Activated T-cell treated with anti-CD3 and anti-CD28 coated beads for 1 hour (primary cell): ENCODE results near the gene PTPN12.
"Not testable (repeated sequence)": the region's sequence is repeated elsewhere in the genome, so short reads cannot be mapped to it uniquely, and the experiment has no call there.

Source experiments
- DNase-seq: peaks from one replicate; pipeline ENCODE4 v3.0.0-alpha.2; 2020; ENCODE audit warnings: low read depth

PTPN12 gene

DNA sequence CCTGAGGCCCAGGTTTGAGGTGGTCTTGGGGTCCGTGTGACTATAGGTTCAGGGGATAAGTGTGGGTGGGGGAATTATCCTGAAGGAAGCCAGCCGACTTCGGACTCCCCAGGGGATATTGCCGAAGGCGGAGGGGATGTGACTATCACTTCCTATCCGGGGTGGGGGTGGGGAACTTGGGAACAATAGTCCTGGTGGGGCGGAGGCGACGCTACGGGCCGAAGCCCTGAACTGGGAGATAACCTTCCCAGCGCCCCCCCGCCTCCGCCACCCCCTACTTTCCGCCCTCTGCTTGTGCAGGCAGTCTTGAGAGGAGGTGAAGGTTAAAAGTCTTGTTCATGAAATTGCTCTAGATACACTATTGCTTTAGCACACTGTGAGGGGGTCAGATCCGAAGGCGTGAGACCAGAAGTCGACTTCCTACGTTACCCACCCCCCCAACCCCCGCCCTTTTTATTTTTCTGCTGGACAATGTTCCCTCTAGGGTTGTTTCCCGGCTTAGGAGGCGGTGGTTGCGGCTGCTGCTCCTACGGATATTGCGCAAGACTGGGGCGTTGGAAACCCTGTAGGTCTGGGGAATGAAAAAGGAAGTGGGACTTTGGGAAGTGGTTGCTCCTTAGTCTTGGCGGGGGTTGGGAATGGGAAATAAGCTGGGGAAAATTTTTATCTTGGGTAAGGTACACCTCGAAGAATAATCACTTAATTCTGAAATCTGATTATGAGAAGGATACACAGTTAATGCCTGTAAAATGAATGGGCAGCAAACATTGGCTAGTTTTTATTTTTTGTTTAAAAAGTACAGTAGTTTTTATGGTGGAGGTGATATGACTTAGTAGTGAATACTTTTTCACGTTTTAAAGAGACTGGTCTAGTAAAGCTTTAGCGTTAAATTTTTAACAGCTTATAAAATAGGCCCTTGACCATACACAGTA, 1.5 kb downstream of the PTPN12 start:
- no peak for DNase-seq

DNA sequence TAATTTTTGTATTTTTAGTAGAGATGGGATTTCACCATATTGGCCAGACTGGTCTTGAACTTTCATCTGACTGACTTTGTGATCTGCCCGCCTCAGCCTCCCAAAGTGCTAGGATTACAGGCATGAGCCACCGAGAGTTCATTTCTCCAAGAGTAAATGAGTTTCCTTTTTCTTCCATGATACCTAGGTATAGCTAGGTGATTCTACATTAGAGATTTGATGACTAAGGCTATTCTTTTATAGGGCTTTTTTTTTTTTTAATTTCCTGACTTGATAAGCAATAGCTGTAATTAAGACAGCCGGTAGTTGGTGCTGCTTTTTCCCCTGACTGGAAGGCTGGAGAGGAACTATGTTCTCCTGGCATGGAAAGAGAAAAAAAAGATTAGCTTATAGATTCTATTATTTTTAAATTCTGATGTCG, 3.3 kb downstream of the PTPN12 start:
- DNase-seq, result no peak

DNA sequence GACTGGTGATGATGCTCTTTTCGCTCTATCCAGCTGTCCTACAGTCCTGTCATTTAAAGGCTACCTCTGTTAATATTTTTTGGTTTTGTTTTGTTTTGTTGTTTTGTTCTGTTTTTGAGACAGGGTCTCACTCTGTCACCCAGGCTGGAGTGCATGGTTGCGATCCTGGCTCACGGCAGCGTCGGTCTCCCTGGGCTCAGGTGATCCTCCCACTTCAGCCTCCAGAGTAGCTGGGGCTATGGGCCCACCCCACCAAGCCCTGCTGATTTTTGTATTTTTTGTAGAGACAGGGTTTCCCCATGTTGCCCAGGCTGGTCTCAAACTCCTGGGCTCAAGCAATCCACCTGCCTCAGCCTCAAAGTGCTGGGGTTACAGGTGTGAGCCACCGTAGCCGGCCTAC, 3.9 kb downstream of the PTPN12 start:
- not testable (repeated sequence) for DNase-seq

DNA sequence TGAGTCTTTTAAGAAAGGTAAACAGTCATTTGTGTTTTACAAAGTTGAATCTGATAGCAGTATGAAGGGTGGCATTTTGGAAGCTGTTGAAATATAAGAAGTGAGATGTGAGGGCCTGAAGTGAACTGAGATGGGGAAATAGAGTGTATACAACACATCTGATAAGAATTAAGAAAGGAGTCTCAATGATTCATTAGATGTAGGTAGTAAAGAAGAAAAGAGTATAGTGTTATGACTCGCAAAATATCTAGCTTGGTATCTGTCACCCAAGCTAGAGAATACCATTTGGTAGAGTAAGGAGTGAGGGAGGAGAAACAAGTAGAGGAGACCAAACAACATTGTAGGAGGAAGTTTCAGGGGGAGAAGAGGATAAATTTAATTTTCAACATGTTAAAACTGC, 5.3 kb downstream of the PTPN12 start:
- no peak for DNase-seq

DNA sequence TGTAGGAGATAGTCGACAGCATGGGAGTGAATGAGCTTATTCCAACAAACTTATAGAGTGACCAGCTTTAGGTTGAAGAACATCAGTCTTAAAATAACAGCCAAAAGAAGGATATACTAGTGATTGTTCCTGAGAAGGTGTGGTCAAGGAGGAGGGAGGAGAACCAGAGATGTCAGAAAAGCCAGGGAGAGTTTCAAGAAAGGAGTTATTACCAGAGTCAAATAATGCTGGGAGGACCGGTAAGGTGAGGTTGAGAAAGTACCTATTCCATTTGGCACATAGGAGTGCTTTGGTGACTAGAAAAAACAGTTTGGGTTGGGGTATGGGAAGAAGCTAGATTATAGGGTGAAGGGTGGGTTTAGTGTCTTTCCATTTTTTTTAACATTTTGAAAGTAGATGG, 5.8 kb downstream of the PTPN12 start:
- DNase-seq, result no peak

DNA sequence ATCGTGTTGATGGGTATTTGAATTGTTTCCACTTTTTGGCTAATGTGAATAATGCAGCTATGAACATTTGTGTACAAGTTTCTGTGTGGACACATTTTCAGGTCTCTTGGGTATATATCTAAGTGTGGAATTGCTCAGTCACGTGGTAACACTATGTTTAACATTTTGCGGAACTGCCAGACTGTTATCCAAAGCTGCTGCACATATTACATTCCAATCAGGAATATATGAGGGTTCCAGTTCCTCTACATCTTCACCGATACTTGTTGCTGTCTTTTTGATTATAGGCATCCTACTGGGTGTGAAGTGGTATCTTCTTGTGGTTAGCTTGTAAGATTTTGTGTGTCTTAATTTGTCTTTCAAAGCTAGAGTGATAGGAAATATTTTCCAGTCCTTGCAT, 6.8 kb downstream of the PTPN12 start:
- DNase-seq, result no peak

DNA sequence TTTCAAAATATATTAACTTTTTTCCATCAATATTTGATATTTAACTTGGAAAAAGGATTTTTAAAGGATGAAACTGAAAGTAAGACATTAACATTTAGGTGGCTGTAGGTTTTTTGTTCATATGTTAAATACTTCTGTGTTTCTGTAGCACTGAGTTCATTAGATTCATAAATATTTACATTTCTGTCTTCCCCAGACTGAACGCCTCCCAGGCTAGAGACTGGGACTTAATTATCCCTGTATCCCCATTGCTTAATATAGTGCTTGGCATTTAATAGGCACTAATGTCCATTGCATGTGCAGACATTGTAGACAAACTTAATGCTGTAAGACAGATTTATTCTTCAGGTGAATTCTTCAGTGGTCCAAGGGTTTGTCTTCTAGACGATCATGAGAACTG, 7.4 kb downstream of the PTPN12 start:
- DNase-seq, result no peak

DNA sequence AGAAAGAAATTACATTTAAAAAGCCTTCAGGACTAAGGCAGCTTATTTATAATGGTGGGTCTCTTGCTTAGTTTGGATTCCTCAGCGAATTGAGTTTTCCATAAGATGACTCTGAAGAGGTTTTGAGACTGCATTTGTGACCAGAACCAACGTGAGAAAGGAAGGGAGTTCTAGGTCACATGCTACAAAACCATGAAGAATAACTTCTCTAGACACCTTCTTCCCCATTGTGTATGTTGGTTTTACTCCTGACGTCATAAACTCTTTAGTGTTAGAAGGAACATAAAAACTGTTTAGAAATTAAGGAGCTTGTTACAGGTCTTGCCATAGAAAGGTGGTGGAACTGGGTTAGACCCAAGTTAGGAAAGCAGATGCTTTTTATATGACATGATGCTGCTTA, 11.1 kb downstream of the PTPN12 start:
- no peak for DNase-seq

DNA sequence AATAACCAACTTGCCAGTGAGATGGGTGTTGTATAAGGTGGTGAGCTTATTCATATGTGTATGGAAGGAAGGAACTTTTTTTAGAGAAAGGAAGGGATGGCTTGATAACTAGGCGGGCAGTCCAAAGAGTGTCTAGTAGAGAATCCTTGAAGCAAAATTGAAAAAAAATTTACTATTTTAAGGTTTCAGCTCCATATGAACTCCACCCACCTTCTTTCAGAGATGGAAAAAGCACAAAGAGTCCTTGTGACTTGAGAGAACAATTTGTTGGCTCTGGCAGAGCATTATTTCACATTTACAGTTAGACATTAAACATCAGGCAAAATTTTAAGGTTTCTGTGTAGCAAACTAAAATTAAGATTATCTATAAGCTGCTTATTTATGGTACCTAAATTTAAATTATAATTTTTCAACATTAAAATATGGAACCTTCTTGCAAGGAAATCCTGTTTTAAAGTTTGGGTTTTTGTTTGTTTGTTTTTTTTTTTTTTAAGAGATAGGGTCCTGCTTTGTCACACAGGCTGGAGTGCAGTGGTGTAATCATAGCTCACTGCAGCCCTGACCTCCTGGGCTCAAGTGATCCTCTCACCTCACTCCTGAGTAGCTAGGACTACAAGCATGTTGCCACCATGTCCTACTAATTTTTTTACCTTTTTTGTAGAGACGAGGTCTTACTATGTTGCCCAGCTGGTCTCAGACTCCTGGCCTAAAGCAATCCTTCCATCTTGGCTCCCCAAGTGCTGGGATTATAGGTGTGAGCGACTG, 12.2 kb downstream of the PTPN12 start:
- DNase-seq, result no peak

DNA sequence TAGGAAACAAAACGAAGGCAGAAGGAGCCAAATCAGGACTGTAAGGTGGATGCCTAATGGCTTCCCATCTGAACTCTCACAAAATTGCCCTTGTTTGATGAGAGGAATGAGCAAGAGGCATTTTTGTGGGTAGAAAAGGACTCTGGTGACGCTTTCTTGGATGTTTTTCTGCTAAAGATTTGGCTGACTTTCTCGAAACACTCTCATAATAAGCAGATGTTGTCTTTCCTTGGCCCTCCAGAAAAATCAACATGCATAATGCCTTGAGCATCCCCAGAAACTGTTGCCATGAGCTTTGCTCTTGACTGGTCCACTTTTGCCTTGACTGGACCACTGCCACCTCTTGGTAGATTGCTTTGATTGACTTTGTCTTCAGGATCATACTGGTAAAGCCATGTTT, 13.5 kb downstream of the PTPN12 start:
- no peak for DNase-seq

DNA sequence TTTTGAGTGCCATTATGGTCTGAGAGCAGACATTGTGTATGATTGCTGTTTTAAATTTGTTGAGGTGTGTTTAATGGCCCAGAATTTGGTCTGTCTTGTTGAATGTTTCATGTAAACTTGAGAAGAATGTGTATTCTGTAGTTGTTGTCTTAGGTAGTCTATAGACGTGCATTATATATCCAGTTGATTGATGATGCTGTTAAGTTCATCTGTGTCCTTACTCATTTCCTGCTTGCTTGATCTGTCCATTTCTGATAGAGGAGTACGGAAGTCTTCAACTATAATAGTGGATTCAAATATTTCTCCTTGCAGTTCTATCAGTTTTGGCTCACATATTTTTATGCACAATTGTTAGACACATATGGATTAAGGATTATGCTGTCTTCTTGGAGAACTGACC, 16.0 kb downstream of the PTPN12 start:
- DNase-seq, result no peak

DNA sequence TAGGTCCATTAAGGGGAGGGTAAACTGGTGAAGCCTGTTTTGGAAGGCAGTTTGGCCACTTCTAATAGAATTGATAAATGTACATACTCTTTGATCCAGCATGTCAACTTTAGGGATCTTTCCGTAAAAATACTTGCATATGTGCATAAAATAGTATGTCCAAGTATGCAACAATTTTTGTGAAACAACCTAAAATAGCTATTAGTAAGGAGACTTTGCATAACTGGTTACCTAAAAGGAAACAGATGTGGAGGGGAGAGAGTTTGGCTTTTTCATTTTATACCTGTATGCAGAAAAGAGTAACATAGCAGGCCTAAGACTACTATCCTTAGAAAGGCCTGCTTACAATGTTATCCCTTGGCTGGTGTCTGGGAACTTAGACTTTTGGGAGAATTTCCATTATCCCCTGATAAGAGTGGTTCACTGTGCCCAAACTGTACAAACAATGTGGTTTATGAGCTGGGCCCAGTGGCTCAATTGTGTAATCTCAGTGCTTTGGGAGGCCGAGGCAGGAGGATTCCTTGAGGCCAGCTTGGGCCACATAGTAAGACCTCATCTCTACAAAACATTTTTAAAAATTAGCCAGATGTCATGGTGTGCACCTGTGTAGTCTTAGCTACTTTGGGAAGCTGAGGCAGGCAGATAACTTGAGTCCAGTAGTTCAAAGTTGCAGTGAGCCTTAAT, 21.3 kb downstream of the PTPN12 start:
- no peak for DNase-seq

DNA sequence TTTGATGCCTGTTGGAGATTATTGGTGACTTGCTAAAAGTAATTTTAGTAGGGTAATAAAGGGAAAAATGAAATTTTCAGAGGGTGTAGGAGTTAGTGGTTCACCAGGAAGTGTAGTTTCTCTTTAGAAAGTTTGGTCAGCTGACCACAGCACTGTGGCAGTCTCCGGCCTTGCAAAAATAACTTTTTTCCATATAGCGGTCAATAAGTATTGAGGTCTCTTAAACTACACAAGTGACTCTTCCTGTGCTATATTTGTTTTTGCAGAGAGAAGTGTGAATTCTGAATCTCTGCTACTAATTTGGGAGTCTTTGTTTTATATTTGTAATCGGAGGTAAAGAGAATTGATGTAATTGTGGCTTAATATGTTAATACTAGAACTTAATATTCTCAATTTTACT, 24.3 kb downstream of the PTPN12 start:
- no peak for DNase-seq

DNA sequence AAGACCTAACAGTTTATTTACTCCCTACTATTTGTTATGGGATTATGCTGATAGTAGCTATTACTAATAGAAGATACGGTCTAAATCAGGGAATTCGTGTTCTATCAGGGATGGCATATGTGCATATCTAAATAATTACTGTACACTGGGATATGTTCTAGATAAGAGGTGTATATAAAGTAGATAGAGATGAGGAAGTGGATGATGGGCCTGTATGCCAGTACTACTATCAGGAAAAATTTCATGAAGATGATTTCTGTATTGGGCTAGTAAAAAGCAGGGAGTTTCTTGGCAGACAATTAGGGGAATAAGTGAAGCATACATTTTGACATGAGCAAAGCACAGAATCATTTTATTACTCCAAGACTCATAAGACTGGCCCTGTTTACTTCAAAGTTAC, 26.2 kb downstream of the PTPN12 start:
- DNase-seq, result no peak

DNA sequence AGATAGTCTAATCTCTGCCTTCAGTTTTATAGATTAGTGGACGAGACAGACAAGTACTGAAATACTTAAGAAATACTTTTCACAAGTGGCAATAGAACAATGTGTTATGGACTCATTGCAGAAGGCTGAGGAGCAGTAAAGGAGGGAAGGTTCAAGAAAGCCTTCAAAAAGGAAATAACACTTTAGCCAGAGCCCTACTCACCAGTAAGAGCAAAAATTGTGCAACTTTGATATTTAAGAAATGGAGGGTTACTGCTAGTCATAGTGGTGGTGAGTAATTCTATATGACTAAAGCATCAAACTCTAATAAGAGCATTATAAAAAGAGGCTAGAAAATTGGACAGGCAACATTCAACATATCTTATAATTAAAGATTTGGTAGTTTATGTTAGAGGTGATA, 28.8 kb downstream of the PTPN12 start:
- no peak for DNase-seq

DNA sequence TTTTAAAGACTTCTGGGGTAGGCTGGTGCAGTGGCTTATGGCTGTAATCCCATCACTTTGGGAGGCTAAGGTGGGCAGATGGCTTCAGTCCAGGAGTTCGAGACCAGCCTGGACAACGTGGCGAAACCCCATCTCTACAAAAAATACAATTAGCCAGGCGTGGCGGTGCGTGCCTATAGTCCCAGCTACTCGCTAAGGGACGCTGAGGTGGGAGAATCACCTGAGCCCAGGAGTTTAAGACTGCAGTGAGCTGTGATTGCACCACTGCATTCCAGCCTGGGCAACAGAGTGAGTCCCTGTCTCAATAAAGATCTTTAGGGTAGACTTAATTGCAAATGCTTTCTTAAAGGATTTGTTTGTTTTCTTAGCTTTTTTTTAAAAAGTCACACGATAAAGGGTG, 29.3 kb downstream of the PTPN12 start:
- DNase-seq, result no peak

DNA sequence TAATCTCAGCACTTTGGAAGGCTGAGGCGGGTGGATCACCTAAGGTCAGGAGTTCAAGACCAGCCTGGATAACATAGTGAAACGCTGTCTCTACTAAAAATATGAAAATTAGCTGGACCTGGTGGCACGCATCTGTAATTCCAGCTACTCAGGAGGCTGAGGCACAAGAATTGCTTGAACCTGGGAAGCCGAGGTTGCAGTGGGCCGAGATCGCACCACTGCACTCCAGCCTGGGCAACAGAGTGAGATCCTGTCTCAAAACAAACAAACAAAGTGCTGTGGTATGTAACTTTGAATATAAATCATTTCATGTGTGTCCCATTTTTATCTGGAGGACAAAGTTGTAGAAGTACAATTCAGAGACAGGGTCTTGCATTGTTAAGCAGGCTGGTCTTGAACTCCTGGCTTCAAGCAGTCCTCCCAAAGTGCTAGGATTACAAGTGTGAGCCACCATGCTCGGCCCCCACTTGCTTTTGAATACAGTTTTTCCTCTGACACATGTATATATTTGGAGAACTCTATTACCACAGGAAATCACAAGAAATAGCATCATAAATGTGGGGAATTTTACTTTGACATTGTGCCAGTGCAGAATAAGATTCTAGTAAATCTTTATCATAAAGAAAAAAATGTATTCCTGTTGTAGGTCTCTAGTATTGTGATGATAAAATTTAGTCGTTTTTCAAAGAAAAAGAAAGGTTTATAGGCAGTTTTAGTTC, 32.6 kb downstream of the PTPN12 start:
- DNase-seq, result no peak

DNA sequence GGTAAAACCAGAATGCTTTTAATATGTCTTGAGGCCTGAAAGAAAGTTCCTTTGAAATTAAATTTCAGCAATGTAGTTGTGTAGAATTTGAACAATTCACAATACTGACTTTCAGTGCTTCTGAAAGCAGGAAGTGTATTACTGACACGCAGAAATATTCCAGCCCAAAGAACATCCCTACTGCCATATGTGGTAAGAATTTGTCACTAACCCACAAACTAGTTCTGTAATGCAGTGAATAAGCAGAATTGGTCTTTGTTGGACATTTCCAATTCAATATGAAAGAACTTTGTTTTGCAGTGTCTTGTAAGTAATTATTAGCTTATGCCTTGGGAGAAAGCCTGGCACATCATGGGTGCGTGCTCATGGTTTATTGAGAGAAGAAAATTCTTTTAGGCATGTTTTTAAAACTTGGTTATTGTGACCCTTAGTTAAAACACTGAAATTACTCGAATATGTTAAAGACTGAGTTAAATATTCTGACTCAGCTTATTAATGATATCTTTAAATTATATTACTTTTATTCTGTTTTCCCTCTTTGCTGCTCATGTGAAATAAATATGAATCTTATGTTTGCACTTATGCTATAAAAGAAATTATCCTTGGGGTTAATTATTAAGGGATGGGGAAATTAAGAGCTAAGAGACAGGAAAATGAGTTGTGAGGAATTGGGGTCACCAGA, 33.4 kb downstream of the PTPN12 start:
- no peak for DNase-seq

DNA sequence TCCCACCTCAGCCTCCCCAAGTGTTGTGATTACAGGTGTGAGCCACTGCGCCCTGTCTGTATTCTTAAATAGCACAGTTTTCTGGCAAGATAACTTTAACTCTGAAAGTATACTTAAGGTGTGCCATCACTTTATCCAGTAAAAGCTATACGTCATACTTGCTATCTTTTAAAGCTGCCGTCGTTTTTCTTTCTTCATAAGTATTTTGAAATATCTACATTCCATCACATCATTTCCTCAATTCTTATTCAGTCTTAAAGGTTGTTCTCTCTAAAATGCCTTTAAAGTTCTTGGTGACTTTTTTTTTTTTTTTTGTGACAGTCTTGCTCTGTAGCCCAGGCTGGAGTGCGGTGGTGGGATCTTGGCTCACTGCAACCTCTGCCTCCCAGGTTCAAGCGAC, 34.7 kb downstream of the PTPN12 start:
- DNase-seq, result no peak

DNA sequence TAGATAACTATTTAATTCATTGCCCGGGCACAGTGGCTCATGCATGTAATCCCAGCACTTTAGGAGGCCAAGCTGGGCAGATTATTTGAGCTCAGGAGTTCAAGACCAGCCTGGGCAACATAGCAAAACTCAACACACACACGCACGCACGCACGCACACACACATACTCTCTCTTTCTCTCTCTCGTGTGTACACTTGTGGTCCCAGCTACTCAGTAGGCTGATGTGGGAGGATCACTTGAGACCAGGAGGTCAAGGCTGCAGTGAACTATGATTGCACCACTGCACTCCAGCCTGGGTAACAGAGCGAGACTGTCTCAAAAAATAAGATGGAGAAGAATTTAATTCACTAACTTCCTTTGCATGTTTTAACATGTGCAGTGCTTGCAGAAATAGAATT, 38.1 kb downstream of the PTPN12 start:
- DNase-seq, result no peak

DNA sequence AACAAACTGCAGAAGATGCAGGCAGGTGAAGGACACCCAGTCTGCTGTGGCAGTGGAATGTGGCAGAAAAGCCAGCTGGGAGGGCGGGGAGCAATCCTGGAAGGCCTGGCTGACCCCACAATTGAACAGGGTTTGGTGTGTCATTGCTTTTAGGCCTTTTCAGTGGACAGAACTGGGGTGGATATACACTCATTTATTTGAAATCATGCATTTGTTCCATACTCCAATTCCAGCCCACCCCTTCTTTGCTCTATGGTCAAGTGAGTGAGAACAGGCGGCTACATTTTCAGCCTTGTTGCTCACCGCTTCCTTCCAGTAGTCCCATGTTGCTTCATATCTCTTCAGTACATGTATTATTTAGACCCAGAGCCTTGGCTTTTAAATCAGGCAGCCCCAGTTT, 39.8 kb downstream of the PTPN12 start:
- no peak for DNase-seq

DNA sequence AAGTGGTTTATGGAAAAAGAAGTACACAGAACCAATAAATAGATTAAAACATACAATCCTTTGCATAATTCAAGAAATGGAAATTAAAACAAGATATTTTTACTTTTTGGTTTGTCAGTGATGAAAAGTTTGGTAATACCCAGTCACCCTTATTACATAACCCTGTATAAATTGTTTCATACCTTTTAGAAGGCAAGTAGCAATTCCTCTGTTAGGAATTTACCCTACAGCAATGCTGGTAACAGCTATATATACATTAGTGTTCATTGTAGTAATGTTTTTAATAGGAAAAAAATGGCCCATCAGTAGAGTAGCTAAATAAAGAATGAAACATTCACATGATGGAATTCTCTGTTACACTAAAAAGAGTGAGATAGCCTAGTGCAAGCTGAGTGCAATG, 42.7 kb downstream of the PTPN12 start:
- DNase-seq, result no peak
